ENCODE measurements around the gene RAI2.

Gene RAI2

DNA sequence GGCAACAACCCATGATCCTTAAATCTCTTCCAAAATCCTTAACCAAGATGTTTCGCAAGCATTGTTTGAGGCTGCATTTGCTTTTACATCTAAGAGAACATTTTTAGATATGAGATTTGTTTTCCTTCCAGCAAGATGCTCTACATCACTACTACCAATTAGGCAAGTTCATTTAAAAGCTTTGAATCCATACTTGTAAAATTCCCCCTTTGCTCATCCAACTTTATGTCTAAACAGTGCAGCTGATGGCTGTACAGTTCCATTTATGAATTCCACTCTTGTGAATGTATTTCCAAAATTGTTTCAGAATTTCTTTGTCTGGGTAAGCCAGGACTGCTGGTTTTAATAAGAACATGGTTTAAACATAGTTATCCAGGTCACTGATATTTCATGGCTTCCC is 31.5 kb downstream of the RAI2 start:
- DNase-seq (ENCODE audit: low read depth, low spot score): no peak

DNA sequence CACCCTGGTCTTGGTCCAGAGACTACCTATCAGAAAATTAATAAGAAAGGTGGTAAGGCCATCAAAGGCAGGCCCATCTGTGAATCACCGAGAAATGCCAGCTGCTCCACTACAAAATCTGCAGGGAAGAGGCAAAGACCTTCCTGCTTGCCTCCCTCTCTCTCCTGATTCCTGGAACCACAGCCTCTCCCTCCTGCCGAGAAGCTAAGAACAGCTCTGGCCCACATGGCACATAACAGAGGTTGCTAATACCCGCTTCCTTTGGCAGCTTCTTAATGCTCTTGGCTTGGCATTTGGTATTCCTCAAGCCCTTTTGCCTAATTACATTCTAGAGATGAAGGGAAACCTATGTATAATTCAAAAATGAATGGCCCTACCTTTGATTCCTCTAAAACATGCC is 32.9 kb downstream of the RAI2 start:
- DNase-seq (ENCODE audit: low read depth, low spot score): no peak

DNA sequence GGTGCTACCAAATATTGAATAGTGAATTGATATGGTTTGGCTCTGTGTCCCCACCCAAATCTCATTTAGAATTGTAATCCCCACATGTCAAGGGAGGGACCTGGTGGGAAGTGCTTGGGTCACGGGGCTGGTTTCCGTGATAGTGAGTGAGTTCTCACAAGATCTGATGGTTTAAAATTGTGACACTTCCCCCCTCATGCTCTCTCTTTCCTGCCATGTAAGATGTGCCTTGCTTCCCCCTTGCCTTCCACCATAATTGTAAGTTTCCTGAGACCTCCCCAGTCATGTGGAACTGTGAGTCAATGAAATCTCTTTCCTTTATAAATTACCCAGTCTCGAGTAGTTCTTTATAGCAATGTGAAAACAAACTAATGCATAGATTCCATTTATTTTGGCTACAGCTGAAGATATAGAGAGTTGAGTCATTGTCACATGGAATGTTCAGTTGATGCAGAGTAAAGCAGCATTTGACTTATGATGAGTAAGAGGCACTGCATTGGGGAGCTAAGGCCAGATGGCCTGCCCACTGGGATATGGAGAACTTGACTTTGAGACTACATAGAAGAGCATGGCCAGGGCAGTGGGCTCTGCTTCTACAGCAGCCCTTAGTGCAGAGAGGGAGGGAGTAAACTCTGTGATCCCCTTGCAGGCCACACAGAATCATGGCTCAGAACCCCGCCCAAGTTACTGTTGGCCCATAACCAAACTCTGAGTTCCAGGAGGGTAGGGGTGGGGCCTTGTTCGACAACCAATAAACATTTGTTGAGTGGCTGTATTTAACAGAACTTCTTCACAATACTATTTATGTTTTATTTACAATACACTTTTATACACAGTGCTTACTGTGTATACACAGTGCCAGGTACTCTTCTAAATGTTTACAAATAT is 34.2 kb downstream of the RAI2 start:
- DNase-seq (ENCODE audit: low read depth, low spot score): no peak

DNA sequence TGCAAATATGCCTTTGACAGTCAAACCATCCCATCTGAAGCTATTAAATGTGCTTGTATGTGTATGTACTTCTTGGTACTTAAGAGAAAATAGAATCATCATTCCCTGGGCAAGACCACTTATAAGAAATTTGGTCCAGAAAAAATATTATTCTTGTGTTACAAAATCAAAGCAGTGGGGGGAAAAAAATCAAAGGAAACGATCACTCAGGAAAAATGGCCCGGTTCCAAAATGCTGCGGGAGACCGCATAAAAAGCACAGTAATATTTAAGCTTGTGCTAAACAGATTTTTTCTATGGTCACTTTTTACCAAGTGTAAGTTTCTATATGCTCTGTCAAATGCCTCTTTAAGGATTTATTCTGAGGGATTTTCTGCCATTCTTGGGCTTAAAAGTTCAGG is 36.1 kb downstream of the RAI2 start:
- peak; percentile 52 for DNase-seq (ENCODE audit: low read depth, low spot score)

DNA sequence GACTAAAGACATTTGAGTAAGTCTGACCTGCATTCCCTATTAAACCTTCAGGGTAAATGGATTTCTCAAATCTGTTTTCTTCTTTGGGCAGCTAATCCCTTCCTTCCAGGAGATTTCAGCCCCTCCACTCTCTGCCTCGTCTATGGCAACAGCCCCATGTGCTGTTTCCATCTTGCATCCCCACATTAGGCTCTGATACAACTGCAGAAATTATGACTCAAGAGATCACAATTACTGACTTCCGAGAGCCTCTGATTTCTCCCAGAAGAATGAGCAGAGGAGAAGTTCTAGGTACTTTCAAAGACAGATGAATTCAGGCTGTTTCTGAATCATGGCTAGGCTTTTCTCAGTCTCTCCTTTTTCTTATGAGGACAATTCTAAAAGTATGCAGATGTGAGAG is 38.7 kb downstream of the RAI2 start:
- DNase-seq (ENCODE audit: low read depth, low spot score): no peak

DNA sequence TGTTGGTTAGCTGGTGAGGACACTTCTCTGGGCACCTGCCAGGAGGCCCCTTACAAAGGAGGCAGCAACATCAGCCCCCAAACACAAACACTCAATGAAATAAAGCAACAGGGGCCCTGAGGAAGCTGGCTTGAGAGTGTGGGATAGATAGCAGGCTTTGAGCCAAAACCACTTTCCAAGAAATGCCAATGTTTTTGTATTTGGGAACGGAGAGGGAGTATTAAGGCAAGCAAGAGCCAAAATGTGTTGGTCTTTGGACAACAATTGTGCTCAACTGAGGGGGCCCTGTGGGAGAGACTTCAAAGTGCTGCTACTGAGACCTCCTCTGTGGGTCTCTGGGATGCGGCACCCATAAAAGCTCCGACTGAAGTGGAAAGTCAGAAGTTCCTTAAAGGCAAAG is 41.0 kb downstream of the RAI2 start:
- DNase-seq (ENCODE audit: low read depth, low spot score): no peak

DNA sequence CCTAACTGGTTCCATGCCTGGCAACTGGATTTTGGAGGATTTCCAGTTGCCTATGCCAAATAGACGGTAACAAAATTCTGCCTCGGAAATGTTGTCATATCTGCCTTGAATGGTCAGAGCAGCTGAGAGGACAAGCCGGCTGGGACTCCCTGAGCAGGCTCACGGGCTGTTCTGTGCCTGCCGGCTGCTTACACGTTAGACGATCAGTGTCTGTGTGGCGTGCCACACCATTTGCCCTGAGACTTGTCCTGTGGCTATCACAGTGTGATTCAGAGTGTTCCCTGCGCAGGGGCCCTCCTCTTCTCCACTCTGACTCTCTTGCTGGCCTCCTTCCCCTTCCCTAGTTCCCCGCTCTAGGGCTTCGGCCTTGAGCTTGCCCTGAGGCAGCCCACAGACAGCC is 42.4 kb downstream of the RAI2 start:
- no peak for DNase-seq (ENCODE audit: low read depth, low spot score)

DNA sequence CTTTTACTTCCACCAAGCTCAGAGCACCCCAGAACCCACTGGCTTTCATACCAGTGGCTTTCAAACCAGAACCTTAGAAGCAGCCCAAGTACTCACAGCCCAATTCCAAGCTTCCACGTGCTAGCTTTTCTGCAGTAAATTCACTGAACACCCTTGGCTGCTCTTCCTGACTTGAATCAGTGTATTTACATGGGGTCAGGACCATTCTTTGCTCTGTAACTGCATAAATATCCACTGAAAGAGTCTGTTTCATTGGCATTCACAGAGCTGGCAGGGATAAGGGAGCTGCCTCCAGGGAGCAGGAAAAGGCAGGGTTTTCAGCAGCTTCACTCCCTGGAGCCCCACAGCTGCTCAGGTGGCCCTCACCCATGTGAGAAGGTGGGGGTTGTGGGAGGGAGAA is 43.8 kb downstream of the RAI2 start:
- no peak for DNase-seq (ENCODE audit: low read depth, low spot score)

DNA sequence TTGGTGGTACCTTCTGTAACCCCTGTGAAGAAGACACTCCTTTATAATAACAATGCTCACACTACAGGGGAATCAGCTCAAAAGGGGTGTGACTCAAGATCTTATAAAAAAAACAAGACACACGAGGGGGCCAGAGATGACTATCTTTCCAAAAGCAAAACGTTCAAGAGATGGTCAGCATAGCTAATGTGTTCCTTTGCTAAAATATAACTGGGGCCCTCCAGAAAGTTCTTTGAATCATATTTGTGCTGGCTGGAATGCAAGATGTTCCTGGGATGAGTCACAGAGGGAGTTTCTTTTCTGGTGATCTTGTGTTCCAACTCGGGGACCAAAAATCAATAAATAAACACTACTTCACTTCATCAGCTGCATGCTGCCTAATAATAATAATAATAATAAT is 46.5 kb downstream of the RAI2 start:
- no peak for DNase-seq (ENCODE audit: low read depth, low spot score)

DNA sequence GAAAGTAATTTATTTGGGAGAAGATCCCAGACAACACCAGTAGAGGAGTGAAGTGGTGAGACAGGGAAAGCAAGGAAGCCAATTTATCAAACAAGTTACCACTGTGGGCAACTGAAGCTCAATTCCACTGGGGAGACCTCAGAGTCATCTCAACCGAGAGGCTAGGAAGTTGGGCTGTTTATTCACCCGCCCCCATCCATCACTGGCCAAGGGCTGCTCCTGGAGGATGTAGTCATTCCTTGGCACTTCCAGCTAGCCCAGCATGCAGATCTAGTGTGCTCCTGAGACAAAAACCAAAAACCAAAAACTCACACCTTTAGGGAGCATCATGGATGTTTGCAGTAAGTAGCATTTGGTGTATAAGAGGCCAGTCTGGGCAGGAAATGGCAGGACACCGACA is 47.0 kb downstream of the RAI2 start:
- no peak for DNase-seq (ENCODE audit: low read depth, low spot score)

DNA sequence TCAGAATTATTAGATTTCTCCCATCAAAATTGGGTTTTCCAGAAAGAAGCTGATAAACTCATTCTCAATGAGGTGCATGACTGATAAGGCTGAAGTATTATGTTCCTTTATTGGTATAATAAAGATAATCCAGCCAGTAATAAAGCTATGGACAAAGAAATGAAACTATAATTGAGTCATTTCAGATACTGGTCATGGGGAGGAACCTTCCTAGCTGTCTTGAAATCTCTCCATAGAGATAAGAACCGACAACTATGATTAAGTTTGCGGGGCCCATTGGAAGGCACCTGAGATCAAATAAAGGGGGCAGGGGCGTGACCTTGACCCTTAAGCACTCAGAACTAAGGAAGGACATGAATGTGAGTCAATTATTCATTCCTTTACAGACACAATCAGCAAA is 47.8 kb downstream of the RAI2 start:
- no peak for DNase-seq (ENCODE audit: low read depth, low spot score)

DNA sequence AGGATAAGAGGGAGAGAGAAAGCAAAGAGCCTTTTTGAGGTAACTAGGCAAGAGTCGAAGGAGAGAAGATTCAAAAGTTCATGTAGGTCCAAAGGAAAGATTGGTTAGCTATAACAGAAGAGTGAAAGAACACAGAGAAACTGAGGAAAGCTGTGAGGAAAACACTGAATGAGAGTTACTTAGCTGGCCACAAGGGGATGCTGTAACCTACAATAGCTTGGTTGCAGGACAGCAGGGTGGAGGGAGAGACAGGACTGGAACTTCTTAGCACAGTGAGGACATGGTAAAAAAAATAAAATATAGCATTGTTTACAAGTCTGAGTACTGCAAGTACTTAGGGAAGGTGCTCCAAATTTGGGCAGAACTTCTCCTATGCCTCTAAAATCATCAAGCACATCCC is 48.3 kb downstream of the RAI2 start:
- no peak for DNase-seq (ENCODE audit: low read depth, low spot score)

DNA sequence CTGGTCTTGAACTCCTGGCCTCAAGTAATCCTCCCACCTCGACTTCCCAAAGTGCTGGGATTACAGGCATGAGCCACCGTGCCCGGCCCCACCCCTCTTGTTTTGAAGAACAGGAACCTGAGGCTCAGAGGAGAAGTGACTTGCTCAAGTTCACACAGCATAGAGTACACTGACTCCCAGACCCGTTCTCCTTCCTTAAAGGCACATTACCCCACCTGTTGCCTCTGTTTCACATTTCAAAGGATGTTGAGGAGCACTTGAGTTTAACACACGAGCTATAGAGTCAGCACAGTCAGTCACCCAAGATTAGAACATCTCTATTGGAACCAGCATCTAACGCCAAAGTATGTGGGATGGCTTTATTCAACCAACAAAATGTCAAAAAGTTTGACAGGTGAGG is 51.1 kb downstream of the RAI2 start:
- no peak for DNase-seq (ENCODE audit: low read depth, low spot score)

DNA sequence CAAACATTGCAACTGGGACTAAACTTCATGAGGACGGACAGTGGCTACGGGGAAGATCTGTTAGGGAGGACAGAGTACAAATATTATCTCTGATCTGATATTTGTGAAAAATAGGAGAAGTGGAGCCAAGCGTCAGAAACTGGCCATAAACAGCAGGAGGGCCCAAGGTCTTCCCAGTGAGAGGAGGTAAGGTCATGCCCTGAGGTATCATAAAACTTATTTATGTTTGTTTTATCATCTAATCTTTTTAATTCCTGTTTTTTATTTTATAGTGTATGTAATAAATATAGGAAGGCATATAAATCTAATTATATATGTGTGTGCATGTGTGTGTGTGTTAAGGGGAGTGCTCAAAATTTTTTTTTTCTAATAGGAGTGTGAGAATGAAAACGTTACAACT is 51.8 kb downstream of the RAI2 start:
- DNase-seq (ENCODE audit: low read depth, low spot score): no peak

DNA sequence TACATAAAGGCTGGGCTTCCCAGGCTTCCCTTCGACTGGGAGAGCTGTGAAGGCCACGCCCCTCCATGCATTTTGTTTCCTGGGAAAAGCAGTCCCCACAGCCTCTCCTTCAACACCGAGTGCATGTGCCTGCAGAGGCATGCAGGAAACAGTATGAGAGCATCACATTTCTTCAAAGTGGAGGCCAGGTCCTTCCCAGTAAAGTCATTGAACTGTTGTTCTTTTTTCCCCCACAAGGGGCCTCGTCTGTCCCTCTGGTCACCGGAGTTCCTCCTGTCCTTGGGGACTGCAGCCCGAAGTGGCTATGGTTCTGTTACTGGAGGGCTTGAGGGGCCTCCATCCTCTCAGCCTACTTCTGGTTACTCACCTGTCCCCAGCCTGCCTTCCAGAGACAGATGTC is 56.0 kb downstream of the RAI2 start:
- no peak for DNase-seq (ENCODE audit: low read depth, low spot score)

DNA sequence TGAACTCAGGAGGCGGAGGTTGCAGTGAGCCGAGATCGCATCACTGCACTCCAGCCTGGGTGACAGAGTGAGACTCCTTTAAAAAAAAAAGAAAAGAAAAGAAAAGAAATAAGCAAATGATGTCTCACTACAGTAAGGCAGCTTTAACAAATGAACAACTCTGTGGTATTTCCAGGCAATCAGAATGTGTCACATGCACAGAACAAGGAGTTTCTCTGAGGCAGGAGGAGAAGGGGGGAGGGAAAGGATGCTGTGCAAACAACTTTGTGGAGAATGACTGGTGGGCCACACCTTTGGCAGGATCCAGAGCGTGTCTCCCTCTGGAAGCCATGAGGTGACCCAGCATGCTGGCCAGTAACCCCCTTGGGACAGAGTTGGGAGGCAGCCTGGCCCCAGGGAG is 57.6 kb downstream of the RAI2 start:
- no peak for DNase-seq (ENCODE audit: low read depth, low spot score)

DNA sequence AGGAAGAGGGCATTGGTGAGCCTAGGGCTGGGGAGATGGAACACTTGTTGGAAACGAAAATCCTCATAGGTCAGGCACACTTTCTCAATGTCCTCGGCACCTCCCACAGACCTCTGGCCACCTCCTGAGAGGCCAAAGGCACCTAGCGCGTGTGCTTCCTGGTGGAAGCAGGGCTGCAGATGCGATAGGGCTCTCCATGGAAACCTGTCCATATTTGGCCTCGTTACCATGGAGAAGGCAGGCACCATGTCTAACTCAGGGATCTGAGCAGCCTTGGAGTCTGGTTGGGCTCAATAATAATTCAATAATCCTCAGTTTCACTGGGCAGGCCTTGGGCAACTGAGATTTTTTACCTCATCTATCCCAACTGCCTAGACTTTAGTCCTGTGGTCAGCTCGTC is 58.3 kb downstream of the RAI2 start:
- DNase-seq (ENCODE audit: low read depth, low spot score): no peak

DNA sequence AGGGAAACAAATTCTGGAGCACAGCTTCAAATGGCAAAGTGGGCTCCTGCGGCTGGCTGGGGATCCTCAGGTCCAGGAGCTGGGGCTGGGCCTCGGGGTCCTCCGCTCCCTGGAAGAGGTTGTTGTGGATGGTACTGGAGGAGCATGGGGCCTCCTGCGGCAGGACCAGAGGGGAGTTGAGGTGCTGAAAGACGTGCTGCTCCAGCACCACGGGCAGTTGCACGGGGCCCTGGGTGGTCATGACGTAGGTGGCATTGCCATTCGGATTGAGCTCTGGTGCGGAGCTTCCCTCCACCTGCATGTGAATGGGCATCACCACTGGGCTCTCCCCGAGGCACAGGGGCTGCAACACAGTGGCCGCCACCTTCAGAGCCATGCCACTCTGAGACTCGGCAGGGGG is 59.7 kb downstream of the RAI2 start:
- DNase-seq (ENCODE audit: low read depth, low spot score): no peak

DNA sequence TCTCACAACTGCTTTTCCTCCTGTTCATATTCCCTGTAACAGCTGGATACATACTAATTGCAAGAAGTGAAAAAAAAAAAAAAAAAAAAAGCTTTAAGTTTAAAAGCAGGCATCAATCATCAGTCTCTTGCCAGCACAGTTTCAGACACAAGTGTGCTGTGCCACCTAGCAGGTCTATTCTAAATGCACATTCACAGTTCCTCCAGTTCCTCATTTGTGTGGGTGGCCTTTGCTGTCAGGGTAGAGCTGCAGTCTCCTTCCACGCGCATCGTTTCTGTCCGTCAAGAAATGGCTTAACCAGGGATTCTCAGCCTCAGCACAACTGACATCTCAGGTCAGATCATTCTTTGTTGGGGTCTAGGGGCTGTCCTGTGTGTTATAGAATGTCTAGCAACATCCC is 62.2 kb downstream of the RAI2 start:
- DNase-seq (ENCODE audit: low read depth, low spot score): no peak

DNA sequence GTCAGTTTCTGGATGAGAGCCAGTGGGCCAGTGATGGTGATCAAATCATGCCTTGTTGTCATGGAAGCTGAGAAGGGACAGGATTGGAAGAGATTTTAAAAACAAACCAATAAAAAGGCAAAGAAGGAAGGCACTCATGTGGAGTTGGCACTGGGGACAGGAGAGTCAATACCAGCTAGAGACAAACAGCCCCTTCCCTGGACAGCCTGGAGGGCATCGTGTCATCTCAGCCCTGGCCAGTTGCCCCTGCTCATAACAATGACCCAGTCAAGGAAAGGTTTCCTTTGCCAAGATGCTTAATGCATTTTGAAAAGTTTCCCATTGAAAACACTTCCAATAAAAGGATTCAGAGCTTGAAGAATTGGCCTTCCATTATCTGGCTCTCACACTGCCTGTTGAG is 68.3 kb downstream of the RAI2 start:
- DNase-seq (ENCODE audit: low read depth, low spot score): no peak

DNA sequence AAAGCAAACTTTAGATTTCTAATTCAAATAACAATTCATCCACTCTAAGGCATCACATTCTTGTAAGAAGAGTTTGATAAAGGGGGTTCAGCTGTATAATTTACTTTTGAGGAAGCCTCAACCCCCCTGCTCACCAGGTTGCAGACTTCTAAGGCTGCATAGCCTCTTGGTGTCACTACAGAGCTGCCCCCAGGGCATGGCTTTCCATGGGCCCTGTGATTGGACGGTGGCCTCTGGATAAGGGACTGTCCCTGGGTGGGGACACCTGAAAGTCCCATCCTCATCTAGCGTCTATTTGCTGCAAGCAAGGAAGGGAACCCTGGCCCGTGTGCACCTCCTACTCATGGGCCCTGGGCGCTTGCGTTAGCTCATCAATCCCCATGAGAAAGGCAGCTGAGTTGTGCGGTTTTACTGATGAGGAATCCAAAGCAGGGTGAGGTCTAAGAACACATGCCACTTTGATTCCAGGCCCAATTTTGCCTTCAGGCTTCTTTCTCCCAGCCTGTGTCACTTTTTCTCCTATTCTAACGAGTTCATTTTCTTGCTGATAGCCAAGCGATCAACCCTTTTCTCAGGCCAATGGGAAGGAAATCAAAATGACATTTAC is 72.0 kb downstream of the RAI2 start:
- no peak for DNase-seq (ENCODE audit: low read depth, low spot score)

DNA sequence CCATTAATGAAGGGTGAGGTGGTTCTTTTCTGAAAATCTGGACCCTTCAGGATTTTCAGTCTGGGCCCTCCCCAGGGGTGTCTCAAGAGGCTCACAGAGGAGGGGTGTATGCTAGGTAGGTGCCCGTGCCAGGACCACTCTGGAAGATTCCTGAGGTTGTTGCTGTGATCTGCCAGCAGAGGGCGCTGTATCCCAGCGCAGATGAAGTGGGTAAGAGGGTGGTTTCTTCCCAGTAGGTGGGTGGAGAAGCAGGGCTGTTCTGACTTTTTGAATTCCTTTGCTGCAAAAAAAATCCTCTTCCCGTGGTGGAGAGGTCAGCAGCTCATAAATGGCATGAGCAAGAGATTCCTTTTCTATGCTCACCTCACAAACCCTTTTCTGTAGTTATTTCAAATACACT is 72.7 kb downstream of the RAI2 start:
- DNase-seq (ENCODE audit: low read depth, low spot score): peak; percentile 15

DNA sequence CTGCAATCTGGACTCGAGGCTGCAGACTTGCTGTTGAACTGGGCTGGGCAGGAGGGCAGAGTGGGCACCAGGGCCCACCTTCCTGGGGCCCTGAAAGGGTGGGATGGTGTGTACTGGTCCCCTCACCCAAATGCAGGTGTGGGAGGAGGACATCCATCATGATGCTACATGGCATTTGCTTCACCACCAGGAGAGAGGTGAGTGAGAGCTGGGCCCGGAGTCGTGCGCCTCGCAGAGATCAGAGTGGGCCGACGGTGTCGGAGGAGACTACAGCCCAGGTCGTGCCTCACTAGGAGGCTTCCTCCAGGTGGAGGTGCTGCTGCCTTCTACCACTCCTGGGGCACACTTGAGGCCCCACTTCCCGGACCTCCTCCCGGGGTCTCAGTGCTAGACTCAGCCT is 73.5 kb downstream of the RAI2 start:
- no peak for DNase-seq (ENCODE audit: low read depth, low spot score)
